Sigmoid colon (tissue), 4 donors: ENCODE measurements around the gene RAB11FIP5.

ENCODE experiments used
- POLR2A ChIP-seq, 2 donors: fragments of 450-650 bp; IDR thresholded peaks; one replicate each; pipeline ENCODE4 v1.6.1; 2016; ENCODE audit warnings: antibody characterized with exemption in 2 of 2, mild to moderate bottlenecking in 2 of 2, moderate library complexity in 2 of 2
- POLR2AphosphoS5 ChIP-seq, 4 donors: sonication (generic); formaldehyde crosslinking; IDR thresholded peaks; one replicate each; pipeline ENCODE4 v1.6.1; 2017; ENCODE audit warnings: antibody characterized with exemption in 4 of 4

- TF ChIP-seq POLR2A (IDR thresholded peaks at IDR 0.05) = no peak
- no peak for TF ChIP-seq POLR2AphosphoS5 (IDR thresholded peaks at IDR 0.05)
Observed at GRCh38 chr2:73103018-73103542, 9.7 kb downstream of the RAB11FIP5 start.
